Natural killer cell (primary cell): ENCODE measurements around the gene PRKAR1A. TPM values are rescaled to one million over a fixed set of nuclear protein-coding genes. Genes with fewer than 3 reads are reported as not detected.

Source experiments
- ATAC-seq, 3 donors: fragments of 150-1000 bp in 2 of 3; fragments of 200-7000 bp in 1 of 3; cut with Tn5 transposase; 1 replicate in 1 of 3; 2 replicates in 2 of 3; pipeline ENCODE4 v1.10.0; 2021; ENCODE audit warnings: mild to moderate bottlenecking in 2 of 3, moderate library complexity in 2 of 3
- DNase-seq, 2 donors: peaks; one replicate each; pipeline versions ENCODE4 v3.0.0 to v3.0.0-alpha.2; 2013 to 2021; ENCODE audit warnings: mixed read lengths in 1 of 2
- H3K27ac ChIP-seq: one replicate; pipeline ENCODE4 v1.5.1; 2013; ENCODE audit warnings: mild to moderate bottlenecking, low read length
- H3K27me3 ChIP-seq: one replicate; pipeline ENCODE4 v1.6.1; 2013; ENCODE audit warnings: low read length; ENCODE audit not compliant: control insufficient read depth, insufficient read depth
- H3K36me3 ChIP-seq: one replicate; pipeline ENCODE4 v1.6.1; 2013; ENCODE audit warnings: low read length; ENCODE audit not compliant: control insufficient read depth, insufficient read depth
- H3K4me1 ChIP-seq: one replicate; pipeline ENCODE4 v1.6.1; 2013; ENCODE audit warnings: low read length; ENCODE audit not compliant: control insufficient read depth, insufficient read depth
- H3K4me3 ChIP-seq: one replicate; pipeline ENCODE4 v1.5.1; 2013; ENCODE audit warnings: low read length
- H3K9me3 ChIP-seq: one replicate; pipeline ENCODE4 v1.6.1; 2013; ENCODE audit warnings: low read length; ENCODE audit not compliant: control insufficient read depth, insufficient read depth
- H3K27ac Mint-ChIP-seq, 2 donors: one replicate each; pipeline ENCODE4 v1.8.0; 2022; ENCODE audit warnings: mild to moderate bottlenecking in 2 of 2, mixed read lengths in 2 of 2, moderate library complexity in 1 of 2
- H3K27me3 Mint-ChIP-seq, 2 donors: one replicate each; pipeline ENCODE4 v1.8.0; 2022; ENCODE audit warnings: low read depth in 2 of 2, mixed read lengths in 2 of 2
- H3K36me3 Mint-ChIP-seq: one replicate; pipeline ENCODE4 v1.8.0; 2022; ENCODE audit warnings: mixed read lengths
- H3K4me1 Mint-ChIP-seq, 2 donors: one replicate each; pipeline ENCODE4 v1.8.0; 2022; ENCODE audit warnings: mixed read lengths in 2 of 2
- H3K4me3 Mint-ChIP-seq: one replicate; pipeline ENCODE4 v1.8.0; 2022; ENCODE audit warnings: mild to moderate bottlenecking, moderate library complexity, mixed read lengths
- H3K9me3 Mint-ChIP-seq, 2 donors: one replicate each; pipeline ENCODE4 v1.8.0; 2022; ENCODE audit warnings: mixed read lengths in 2 of 2
- WGBS: methylation state at CpG from one replicate; pipeline ENCODE4 v1.1.7; 2013; ENCODE audit warnings: missing lambda C conversion rate; ENCODE audit not compliant: insufficient coverage; 5-methylcytosine and 5-hydroxymethylcytosine counted together
- intact Hi-C: fragments of 100-400 bp; cut with micrococcal nuclease; formaldehyde crosslinking; loops from one replicate; pipeline ENCODE4 v1.14.2; 2022
- total RNA-seq, 4 donors: library from RNA; stranded (reverse); fragments of 120-200 nt in 1 of 4; gene quantifications; one replicate each; pipeline versions ENCODE4 v1.2.3 to v1.2.4, GENCODE V29; 2013 to 2022
- TF ChIP-seq, protein P1 (sequence below): fragments of 200-600 bp; IDR thresholded peaks from one replicate; pipeline ENCODE4 v1.8.0; 2022; ENCODE audit warnings: antibody characterized with exemption

PRKAR1A gene
- total RNA-seq, 3 donors from 2014 or later (not counting 1 experiment from before 2014, with no cell fraction given): 215 to 267 (median 234) TPM

GRCh38 chr17:68544111-68544915, 32.1 kb downstream of the PRKAR1A start:
- ATAC-seq (no peak), DNase-seq (no peak)
- Histone ChIP-seq H3K9me3 (no peaks in the 10 kb centered on the region), H3K27me3 (no peaks in the 10 kb centered on the region), H3K36me3 (peaks cover 8% of the 10 kb centered on the region), H3K4me1 (no peaks in the 10 kb centered on the region), H3K27ac (no peak overlapping the region), H3K4me3 (no peak overlapping the region)
- 90% methylated on average over 11 of the region's 12 CpGs for WGBS
- intact Hi-C loops: no loop called here
- Mint-ChIP-seq H3K36me3 (no peaks in the 10 kb centered on the region), H3K27ac (peak overlapping the region in 1 of 2 donors; percentile 8), H3K4me1 (peaks cover 8% of the 10 kb centered on the region in 2 donors), H3K4me3 (no peak overlapping the region), H3K27me3 (no peaks in the 10 kb centered on the region), H3K9me3 (no peaks in the 10 kb centered on the region)
- TF ChIP-seq, protein P1, sequence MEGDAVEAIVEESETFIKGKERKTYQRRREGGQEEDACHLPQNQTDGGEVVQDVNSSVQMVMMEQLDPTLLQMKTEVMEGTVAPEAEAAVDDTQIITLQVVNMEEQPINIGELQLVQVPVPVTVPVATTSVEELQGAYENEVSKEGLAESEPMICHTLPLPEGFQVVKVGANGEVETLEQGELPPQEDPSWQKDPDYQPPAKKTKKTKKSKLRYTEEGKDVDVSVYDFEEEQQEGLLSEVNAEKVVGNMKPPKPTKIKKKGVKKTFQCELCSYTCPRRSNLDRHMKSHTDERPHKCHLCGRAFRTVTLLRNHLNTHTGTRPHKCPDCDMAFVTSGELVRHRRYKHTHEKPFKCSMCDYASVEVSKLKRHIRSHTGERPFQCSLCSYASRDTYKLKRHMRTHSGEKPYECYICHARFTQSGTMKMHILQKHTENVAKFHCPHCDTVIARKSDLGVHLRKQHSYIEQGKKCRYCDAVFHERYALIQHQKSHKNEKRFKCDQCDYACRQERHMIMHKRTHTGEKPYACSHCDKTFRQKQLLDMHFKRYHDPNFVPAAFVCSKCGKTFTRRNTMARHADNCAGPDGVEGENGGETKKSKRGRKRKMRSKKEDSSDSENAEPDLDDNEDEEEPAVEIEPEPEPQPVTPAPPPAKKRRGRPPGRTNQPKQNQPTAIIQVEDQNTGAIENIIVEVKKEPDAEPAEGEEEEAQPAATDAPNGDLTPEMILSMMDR: no peak

DNA sequence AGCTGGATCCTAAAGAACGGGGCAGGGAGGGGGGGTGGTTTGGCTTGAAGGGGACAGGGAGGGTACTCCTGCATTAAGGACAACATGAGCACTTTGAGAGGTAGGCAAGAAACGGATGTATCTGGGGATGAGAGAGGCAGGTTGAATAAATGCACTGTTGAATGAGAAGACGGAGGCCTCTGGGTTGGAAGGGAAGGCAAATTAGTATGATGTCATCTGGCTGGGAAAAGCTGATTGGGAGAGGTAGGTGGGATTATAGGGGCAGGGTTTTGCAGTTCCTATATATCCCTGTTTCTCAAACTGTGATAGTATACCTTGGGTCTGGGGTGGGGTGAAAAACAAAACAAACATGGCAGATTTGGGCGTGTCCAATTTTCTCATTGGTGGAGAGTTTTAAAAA, 44.3 kb downstream of the PRKAR1A start:
- H3K4me1 Mint-ChIP-seq: peaks cover 8 to 12% of the 10 kb centered on the region in 2 donors
- H3K27ac Mint-ChIP-seq: no peak overlapping the region
- 97% methylated on average over 4 of the region's 4 CpGs for WGBS
- no peak overlapping the region for H3K4me3 ChIP-seq
- no peak overlapping the region for H3K27ac ChIP-seq
- no peak overlapping the region for H3K4me3 Mint-ChIP-seq
- H3K9me3 Mint-ChIP-seq: no peaks in the 10 kb centered on the region
- H3K27me3 Mint-ChIP-seq: no peaks in the 10 kb centered on the region
- no peaks in the 10 kb centered on the region for H3K36me3 ChIP-seq
- ATAC-seq (no peak), DNase-seq (no peak)
- no peaks in the 10 kb centered on the region for H3K4me1 ChIP-seq
- TF ChIP-seq, protein P1: no peak
- H3K27me3 ChIP-seq: no peaks in the 10 kb centered on the region
- no peaks in the 10 kb centered on the region for H3K36me3 Mint-ChIP-seq
- intact Hi-C loops: no loop called here
- H3K9me3 ChIP-seq: no peaks in the 10 kb centered on the region

GRCh38 chr17:68559316-68559715, 47.1 kb downstream of the PRKAR1A start:
- Histone ChIP-seq H3K9me3 (no peaks in the 10 kb centered on the region), H3K4me1 (no peaks in the 10 kb centered on the region), H3K27me3 (no peaks in the 10 kb centered on the region), H3K4me3 (no peak overlapping the region), H3K36me3 (no peaks in the 10 kb centered on the region), H3K27ac (no peak overlapping the region)
- TF ChIP-seq, protein P1: no peak
- Mint-ChIP-seq H3K4me1 (peaks cover 8 to 11% of the 10 kb centered on the region in 2 donors), H3K27me3 (no peaks in the 10 kb centered on the region), H3K4me3 (no peak overlapping the region), H3K36me3 (no peaks in the 10 kb centered on the region), H3K27ac (no peak overlapping the region), H3K9me3 (no peaks in the 10 kb centered on the region)
- ATAC-seq (no peak), DNase-seq (no peak)
- intact Hi-C loops: no loop called here
- 71% methylated on average over 1 of the region's 1 CpG for WGBS
